B cell (primary cell): ENCODE results near the gene ACP7. TPM values are rescaled to one million over a fixed set of nuclear protein-coding genes. Genes with fewer than 3 reads are reported as not detected.

Source experiments
- ATAC-seq: fragments of 200-7000 bp; cut with Tn5 transposase; one replicate; pipeline ENCODE4 v1.10.0; 2021; ENCODE audit warnings: low read depth, mild to moderate bottlenecking, moderate number of reproducible peaks, moderate library complexity
- CTCF ChIA-PET: fragments of 350-600 bp; sonication (Branson Sonifier 250); formaldehyde crosslinking; loops from one replicate; lab custom pipeline; 2021; ENCODE audit warnings: antibody characterized with exemption, inconsistent platforms; lab: Charles Lee
- POLR2A ChIA-PET: fragments of 350-600 bp; sonication (Branson Sonifier 250); formaldehyde crosslinking; loops from one replicate; lab custom pipeline; 2021; ENCODE audit warnings: antibody characterized with exemption; lab: Charles Lee
- DNase-seq: peaks from one replicate; pipeline ENCODE4 v3.0.0; 2013
- H2AFZ ChIP-seq: 2 replicates; pipeline ENCODE4 v1.6.1; 2012; ENCODE audit warnings: mild to moderate bottlenecking, low read depth, low read length; ENCODE audit not compliant: insufficient read depth, poor library complexity, severe bottlenecking
- H3K27ac ChIP-seq, 2 donors: 1 replicate in 1 of 2; 2 replicates in 1 of 2; pipeline ENCODE4 v1.5.1; 2012 to 2013; ENCODE audit warnings: low read length in 2 of 2, mild to moderate bottlenecking in 2 of 2, moderate library complexity in 1 of 2
- H3K27me3 ChIP-seq, 4 experiments: fragments of 200-600 bp in 1 of 4; sonication (generic) in 1 of 4; replicated peaks in 1 of 4; 1 replicate in 2 of 4; 2 replicates in 2 of 4; pipeline versions ENCODE4 v1.6.1 to v1.7.0; 2013 to 2016; ENCODE audit warnings: low read length in 3 of 4, mild to moderate bottlenecking in 2 of 4, mixed read lengths in 1 of 4, moderate library complexity in 1 of 4; ENCODE audit not compliant: insufficient read depth in 4 of 4, control insufficient read depth in 3 of 4; ENCODE audit errors: control extremely low read depth in 1 of 4
- H3K36me3 ChIP-seq, 2 experiments: replicated peaks in 1 of 2; 1 replicate in 1 of 2; 2 replicates in 1 of 2; pipeline versions ENCODE4 v1.6.1 to v1.7.1; 2013; ENCODE audit warnings: low read length in 1 of 2; ENCODE audit not compliant: insufficient read depth in 2 of 2, control insufficient read depth in 1 of 2; ENCODE audit errors: control extremely low read depth in 1 of 2, extremely low read depth in 1 of 2
- H3K4me1 ChIP-seq, 2 donors: fragments of 200-600 bp in 1 of 2; sonication (generic) in 1 of 2; 1 replicate in 1 of 2; 2 replicates in 1 of 2; pipeline versions ENCODE4 v1.5.1 to v1.6.1; 2013 to 2017; ENCODE audit warnings: low read length in 2 of 2; ENCODE audit not compliant: control insufficient read depth in 2 of 2, insufficient read depth in 2 of 2
- H3K4me2 ChIP-seq: replicated peaks from 2 replicates; pipeline ENCODE3; 2012; ENCODE audit warnings: mild to moderate bottlenecking, low read depth, low read length; ENCODE audit not compliant: poor library complexity, severe bottlenecking
- H3K4me3 ChIP-seq, 5 experiments: fragments of 200-600 bp in 1 of 5; sonication (generic) in 1 of 5; 1 replicate in 3 of 5; 2 replicates in 2 of 5; pipeline versions ENCODE4 v1.5.1 to v1.7.0; 2011 to 2016; ENCODE audit warnings: low read length in 4 of 5, mild to moderate bottlenecking in 4 of 5, low read depth in 2 of 5, control low read depth in 1 of 5, moderate library complexity in 1 of 5; ENCODE audit not compliant: insufficient read depth in 1 of 5; ENCODE audit errors: control extremely low read depth in 1 of 5, extremely low read depth in 1 of 5
- H3K79me2 ChIP-seq: fragments of 200-600 bp; sonication (generic); one replicate; pipeline ENCODE4 v1.6.0; 2016; ENCODE audit warnings: low read length; ENCODE audit not compliant: control insufficient read depth, insufficient read depth
- H3K9ac ChIP-seq: fragments of 200-600 bp; sonication (generic); 2 replicates; pipeline ENCODE4 v1.6.1; 2017; ENCODE audit warnings: mild to moderate bottlenecking, low read length, moderate library complexity
- H3K9me3 ChIP-seq, 3 donors: one replicate each; pipeline versions ENCODE4 v1.6.1 to v1.7.1; 2013; ENCODE audit warnings: low read length in 2 of 3; ENCODE audit not compliant: control insufficient read depth in 2 of 3, insufficient read depth in 1 of 3; ENCODE audit errors: control extremely low read depth in 1 of 3
- H4K20me1 ChIP-seq: 2 replicates; pipeline ENCODE4 v1.6.0; 2012; ENCODE audit warnings: mild to moderate bottlenecking, low read length; ENCODE audit not compliant: insufficient read depth, control insufficient read depth, poor library complexity, severe bottlenecking
- H3K27ac Mint-ChIP-seq: one replicate; pipeline ENCODE4 v1.8.0; 2021; ENCODE audit warnings: mixed read lengths
- H3K27me3 Mint-ChIP-seq: one replicate; pipeline ENCODE4 v1.8.0; 2021; ENCODE audit warnings: mixed read lengths
- H3K4me1 Mint-ChIP-seq: one replicate; pipeline ENCODE4 v1.8.0; 2021; ENCODE audit warnings: mixed read lengths
- H3K4me3 Mint-ChIP-seq: one replicate; pipeline ENCODE4 v1.8.0; 2021; ENCODE audit warnings: mixed read lengths
- H3K9me3 Mint-ChIP-seq: one replicate; pipeline ENCODE4 v1.8.0; 2022; ENCODE audit warnings: mixed read lengths; ENCODE audit not compliant: insufficient read depth
- CTCF ChIP-seq: fragments of 200-600 bp; IDR thresholded peaks from one replicate; pipeline ENCODE4 v1.8.0; 2022; ENCODE audit warnings: antibody characterized with exemption, mild to moderate bottlenecking
- EZH2 ChIP-seq: IDR thresholded peaks from 2 replicates; pipeline ENCODE4 v1.6.1; 2012; ENCODE audit warnings: borderline replicate concordance, low read depth, mild to moderate bottlenecking, moderate library complexity, low read length; ENCODE audit not compliant: insufficient read depth, poor library complexity, severe bottlenecking
- WGBS: methylation state at CpG from one replicate; pipeline ENCODE4 v1.1.5; 2013; ENCODE audit warnings: missing lambda C conversion rate; ENCODE audit not compliant: insufficient coverage; 5-methylcytosine and 5-hydroxymethylcytosine counted together
- intact Hi-C: fragments of 100-400 bp; cut with micrococcal nuclease; formaldehyde crosslinking; loops from one replicate; pipeline ENCODE4 v1.10.0; 2022
- polyA plus RNA-seq: library from polyadenylated mRNA; depleted of rRNA; stranded (reverse); fragments of >200 nt; gene quantifications from 2 replicates; pipeline ENCODE4 v1.2.3, GENCODE V29; 2012
- total RNA-seq, 2 donors: library from RNA; stranded (reverse); fragments of 120-200 nt in 1 of 2; gene quantifications; 1 replicate in 1 of 2; 2 replicates in 1 of 2; pipeline versions ENCODE4 v1.2.3 to v1.2.4, GENCODE V29; 2013 to 2022

Gene ACP7
- total and polyA plus RNA-seq, 2 donors (not counting 1 experiment from before 2014, with no cell fraction given), result not detected

DNA sequence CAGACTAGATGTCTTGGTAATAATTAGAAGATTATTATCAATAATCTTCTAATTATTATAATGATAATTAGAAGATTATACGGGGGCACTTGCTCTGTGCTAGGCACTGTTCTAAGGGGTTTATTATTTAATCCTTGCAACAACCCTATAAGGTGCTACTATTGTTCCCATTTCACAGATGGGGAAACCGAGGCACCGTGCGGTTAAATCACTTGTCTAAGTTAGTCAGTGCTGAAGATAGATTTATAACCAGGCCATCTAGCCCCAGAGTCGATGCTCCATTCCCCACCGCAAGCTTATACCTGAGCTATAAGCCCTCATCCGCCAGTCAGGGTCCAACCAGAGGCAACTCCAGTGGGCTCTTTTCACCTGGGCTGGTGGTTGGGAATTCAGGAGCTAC is 2.0 kb upstream of the ACP7 start:
- Histone ChIP-seq H3K9me3 (peaks cover 0 to 3% (median 0%) of the 10 kb centered on the region in 3 donors), H3K4me2 (no peak overlapping the region), H2AFZ (no peak overlapping the region), H3K4me1 (peaks cover 10 to 12% of the 10 kb centered on the region in 2 donors), H3K4me3 (no peak overlapping the region), H3K27me3 (peaks cover 0 to 49% (median 28%) of the 10 kb centered on the region in 4 experiments), H3K27ac (no peak overlapping the region), H3K9ac (no peak overlapping the region), H3K79me2 (no peaks in the 10 kb centered on the region), H4K20me1 (no peaks in the 10 kb centered on the region), H3K36me3 (no peaks in the 10 kb centered on the region)
- WGBS, result 84% methylated on average over 4 of the region's 7 CpGs
- no peak overlapping the region for H3K4me3 Mint-ChIP-seq
- H3K4me1 Mint-ChIP-seq, result peaks cover 11% of the 10 kb centered on the region
- ChIA-PET POLR2A (no interaction called here), CTCF (no interaction called here)
- no peaks in the 10 kb centered on the region for H3K9me3 Mint-ChIP-seq
- peaks cover 52% of the 10 kb centered on the region for H3K27me3 Mint-ChIP-seq
- intact Hi-C loops, result no loop called here
- ATAC-seq (no peak), DNase-seq (no peak)
- H3K27ac Mint-ChIP-seq, result no peak overlapping the region
- TF ChIP-seq EZH2 (no peak), CTCF (no peak)

DNA sequence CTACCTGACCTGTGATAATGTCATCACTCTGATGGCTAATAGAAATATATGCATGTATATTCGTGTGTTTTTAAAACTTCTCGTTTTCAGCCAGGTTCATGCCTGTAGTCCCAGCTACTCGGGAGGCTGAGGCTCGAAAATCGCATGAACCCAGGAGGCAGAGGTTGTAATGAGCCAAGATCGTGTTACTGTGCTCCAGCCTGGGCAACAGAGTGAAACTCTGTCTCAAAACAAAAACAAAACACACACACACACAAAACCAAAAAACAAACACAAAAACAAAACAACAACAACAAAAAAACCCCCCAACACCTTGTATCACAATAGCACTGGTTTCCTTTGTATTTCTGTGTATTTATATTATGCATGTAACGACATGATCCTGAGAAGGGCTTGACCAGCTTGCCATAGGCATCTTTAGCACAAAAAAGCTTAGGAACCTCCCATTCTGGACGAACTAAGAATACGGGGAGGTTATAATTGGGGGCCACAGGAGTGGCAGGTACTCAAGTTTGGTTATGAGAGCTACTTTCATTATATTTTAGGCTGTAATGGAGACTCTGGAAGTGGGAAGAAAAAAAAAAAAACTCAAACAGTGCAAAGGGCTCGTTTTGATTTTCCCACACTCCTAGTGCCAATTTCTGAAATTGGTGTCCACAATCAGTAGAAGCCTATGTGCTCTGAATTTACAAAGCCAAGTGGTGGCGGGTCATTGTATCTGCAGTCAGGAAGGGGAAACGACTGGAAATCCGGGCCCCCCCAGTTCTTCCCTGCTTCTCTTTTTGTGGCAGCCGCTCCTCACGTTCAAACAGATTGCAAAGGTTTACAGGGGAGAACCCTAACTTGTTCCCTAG is 1.2 kb upstream of the ACP7 start:
- TF ChIP-seq CTCF, result no peak
- TF ChIP-seq EZH2, result no peak
- no peak overlapping the region for H2AFZ ChIP-seq
- H3K27me3 ChIP-seq, result peaks cover 0 to 44% (median 25%) of the 10 kb centered on the region in 4 experiments
- H3K27ac Mint-ChIP-seq, result no peak overlapping the region
- no peaks in the 10 kb centered on the region for H4K20me1 ChIP-seq
- H3K79me2 ChIP-seq, result no peaks in the 10 kb centered on the region
- ChIA-PET CTCF (no interaction called here), POLR2A (no interaction called here)
- no peak overlapping the region for H3K9ac ChIP-seq
- peaks cover 11% of the 10 kb centered on the region for H3K4me1 Mint-ChIP-seq
- H3K27me3 Mint-ChIP-seq, result peaks cover 45% of the 10 kb centered on the region
- no peaks in the 10 kb centered on the region for H3K36me3 ChIP-seq
- peaks cover 10 to 12% of the 10 kb centered on the region in 2 donors for H3K4me1 ChIP-seq
- no peaks in the 10 kb centered on the region for H3K9me3 Mint-ChIP-seq
- WGBS, result 5% methylated on average over 12 of the region's 15 CpGs
- H3K4me2 ChIP-seq, result no peak overlapping the region
- no peak for DNase-seq
- no peak overlapping the region for H3K4me3 Mint-ChIP-seq
- intact Hi-C loops, result no loop called here
- H3K9me3 ChIP-seq, result peaks cover 0 to 3% (median 0%) of the 10 kb centered on the region in 3 donors
- no peak for ATAC-seq
- no peak overlapping the region for H3K27ac ChIP-seq
- H3K4me3 ChIP-seq, result no peak overlapping the region
